Measurements from ENCODE around the gene BAG1.

DNA sequence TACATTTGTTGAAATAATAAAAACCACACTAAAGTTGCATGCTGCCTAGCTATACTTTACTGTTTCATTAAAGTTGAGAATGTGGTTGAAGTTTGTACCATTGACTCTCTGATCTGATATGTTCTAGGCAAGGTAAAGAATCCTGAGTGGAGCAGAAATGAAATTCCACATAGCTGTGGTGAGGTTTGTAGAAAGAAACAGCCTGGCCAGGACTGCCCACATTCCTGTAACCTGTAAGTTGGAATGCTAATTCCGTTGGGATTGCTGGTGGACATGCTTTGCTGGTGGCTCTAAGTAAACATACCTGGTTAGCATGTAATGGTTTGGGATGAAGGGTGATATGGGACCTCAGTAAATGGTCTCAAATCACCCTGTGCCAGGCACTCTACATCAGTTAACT, 42.6 kb upstream of the BAG1 start:
- no peak for TF ChIP-seq SUZ12 (IDR thresholded peaks at IDR 0.05)
- no peak for TF ChIP-seq FOXM1 (IDR thresholded peaks at IDR 0.05; ENCODE audit: borderline replicate concordance)
- no peak for TF ChIP-seq ZNF384 (IDR thresholded peaks at IDR 0.05)
- no peak for TF ChIP-seq TARDBP (IDR thresholded peaks at IDR 0.05)
- TF ChIP-seq SP1 (IDR thresholded peaks at IDR 0.05), result no peak
- TF ChIP-seq BHLHE40 (IDR thresholded peaks at IDR 0.05; ENCODE audit: borderline replicate concordance), result no peak
- TF ChIP-seq FOXK2 (IDR thresholded peaks at IDR 0.05), result no peak

Data from HEK293T (cell line).